Gastrocnemius medialis (tissue), 4 donors: Measurements from ENCODE around the gene GNAZ.

Experiments used
- CTCF ChIP-seq, 5 experiments: fragments of 450-650 bp in 3 of 5; fragments of 200-600 bp in 2 of 5; sonication (generic) in 2 of 5; IDR thresholded peaks in 4 of 5; conservative IDR thresholded peaks in 1 of 5; 1 replicate in 4 of 5; 2 replicates in 1 of 5; pipeline ENCODE4 v1.5.1; 2016 to 2019; ENCODE audit warnings: antibody characterized with exemption in 5 of 5, mild to moderate bottlenecking in 3 of 5, moderate library complexity in 3 of 5
- POLR2A ChIP-seq, 2 donors: fragments of 450-650 bp; IDR thresholded peaks; one replicate each; pipeline ENCODE4 v1.6.1; 2017; ENCODE audit warnings: antibody characterized with exemption in 2 of 2, mild to moderate bottlenecking in 2 of 2, moderate library complexity in 2 of 2

- TF ChIP-seq CTCF (IDR thresholded peaks at IDR 0.05 in 4 of 5, conservative IDR thresholded peaks at IDR 0.05 in 1 of 5) (no peak), POLR2A (IDR thresholded peaks at IDR 0.05) (no peak)
Observed at GRCh38 chr22:23079814-23080521, 9.6 kb downstream of the GNAZ start.
